Adrenal gland (tissue), 5 donors: Measurements from ENCODE around the gene AFAP1.

Experiments
- CTCF ChIP-seq, 6 experiments: fragments of 450-650 bp in 4 of 6; fragments of 200-600 bp in 2 of 6; sonication (generic) in 1 of 6; IDR thresholded peaks; 1 replicate in 5 of 6; 2 replicates in 1 of 6; pipeline versions ENCODE4 v1.5.1 to v1.8.0; 2016 to 2021; ENCODE audit warnings: antibody characterized with exemption in 6 of 6, mild to moderate bottlenecking in 2 of 6, moderate library complexity in 1 of 6
- POLR2A ChIP-seq, 2 donors: fragments of 450-650 bp; IDR thresholded peaks; one replicate each; pipeline ENCODE4 v1.6.1; 2017; ENCODE audit warnings: antibody characterized with exemption in 2 of 2, mild to moderate bottlenecking in 2 of 2, moderate library complexity in 1 of 2
- donor health status: DM: no; HTN: no; CAD: no.

GRCh38 chr4:7774301-7775294 lies 165.1 kb downstream of the AFAP1 start:
- TF ChIP-seq CTCF (IDR thresholded peaks at IDR 0.05): no peak
- TF ChIP-seq POLR2A (IDR thresholded peaks at IDR 0.05): no peak
